RWPE1 (cell line): ENCODE data around the gene POU6F2.
A peak's percentile ranks its signal among the peaks of the same experiment; 100 is the strongest.

ENCODE experiments used
- CTCF ChIA-PET: fragments of 350-600 bp; sonication (Branson Sonifier 250); formaldehyde crosslinking; extraction: SDS; loops from one replicate; lab custom pipeline; 2021; lab: Yijun Ruan, JAX
- POLR2A ChIA-PET: fragments of 400-600 bp; formaldehyde crosslinking; extraction: SDS; loops from one replicate; lab custom pipeline; 2020; ENCODE audit warnings: antibody characterized with exemption; ENCODE audit not compliant: low non-redundant PET; lab: Yijun Ruan, JAX
- DNase-seq: peaks from one replicate; pipeline ENCODE4 v3.0.0; 2012; ENCODE audit warnings: low spot score
- H3K27ac ChIP-seq: fragments of 450-650 bp; 2 replicates; pipeline ENCODE4 v1.5.1; 2017
- TF ChIP-seq, protein P1 (sequence below): fragments of 450-650 bp; conservative IDR thresholded peaks from 2 replicates; pipeline ENCODE4 v1.5.1; 2017; ENCODE audit warnings: low read depth, mild to moderate bottlenecking

The POU6F2 gene

DNA sequence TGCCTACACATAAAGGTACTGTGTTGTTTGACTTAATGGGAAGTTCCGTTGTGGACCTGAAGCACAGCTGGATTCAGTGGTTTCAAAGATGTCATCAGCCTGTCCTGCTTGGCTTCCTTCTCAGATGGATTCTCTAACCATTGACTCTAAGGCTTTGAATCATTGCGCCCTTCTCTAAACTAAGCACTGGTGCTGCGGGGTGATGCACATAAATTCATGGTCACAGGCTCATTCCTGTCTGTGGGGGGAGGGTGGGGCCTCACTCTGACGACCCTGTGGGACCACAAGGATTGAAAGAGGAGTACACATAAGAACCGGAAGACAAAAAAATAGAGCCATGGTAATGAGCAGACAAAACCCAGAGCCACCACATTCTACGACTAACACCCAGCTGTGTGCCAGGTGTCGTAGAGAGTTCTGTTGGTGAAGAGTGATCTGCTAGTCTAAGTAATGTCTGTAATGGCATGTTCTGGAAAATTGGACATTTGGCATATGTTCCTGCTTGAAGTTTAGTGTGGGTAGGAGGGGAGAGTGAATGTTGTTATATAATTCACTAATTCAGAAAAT lies 491.2 kb downstream of the POU6F2 start:
- DNase-seq = no peak
- no peak overlapping the region for H3K27ac ChIP-seq
- TF ChIP-seq, protein P1, sequence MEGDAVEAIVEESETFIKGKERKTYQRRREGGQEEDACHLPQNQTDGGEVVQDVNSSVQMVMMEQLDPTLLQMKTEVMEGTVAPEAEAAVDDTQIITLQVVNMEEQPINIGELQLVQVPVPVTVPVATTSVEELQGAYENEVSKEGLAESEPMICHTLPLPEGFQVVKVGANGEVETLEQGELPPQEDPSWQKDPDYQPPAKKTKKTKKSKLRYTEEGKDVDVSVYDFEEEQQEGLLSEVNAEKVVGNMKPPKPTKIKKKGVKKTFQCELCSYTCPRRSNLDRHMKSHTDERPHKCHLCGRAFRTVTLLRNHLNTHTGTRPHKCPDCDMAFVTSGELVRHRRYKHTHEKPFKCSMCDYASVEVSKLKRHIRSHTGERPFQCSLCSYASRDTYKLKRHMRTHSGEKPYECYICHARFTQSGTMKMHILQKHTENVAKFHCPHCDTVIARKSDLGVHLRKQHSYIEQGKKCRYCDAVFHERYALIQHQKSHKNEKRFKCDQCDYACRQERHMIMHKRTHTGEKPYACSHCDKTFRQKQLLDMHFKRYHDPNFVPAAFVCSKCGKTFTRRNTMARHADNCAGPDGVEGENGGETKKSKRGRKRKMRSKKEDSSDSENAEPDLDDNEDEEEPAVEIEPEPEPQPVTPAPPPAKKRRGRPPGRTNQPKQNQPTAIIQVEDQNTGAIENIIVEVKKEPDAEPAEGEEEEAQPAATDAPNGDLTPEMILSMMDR = no peak
- CTCF ChIA-PET = interaction anchor here (0.6 to 1.2 kb wide), 6 partner anchors 15 to 218 kb away, joined by 3 to 7 read pairs (median 3); no protein-coding TSS in a partner anchor
- POLR2A ChIA-PET = no interaction called here

DNA sequence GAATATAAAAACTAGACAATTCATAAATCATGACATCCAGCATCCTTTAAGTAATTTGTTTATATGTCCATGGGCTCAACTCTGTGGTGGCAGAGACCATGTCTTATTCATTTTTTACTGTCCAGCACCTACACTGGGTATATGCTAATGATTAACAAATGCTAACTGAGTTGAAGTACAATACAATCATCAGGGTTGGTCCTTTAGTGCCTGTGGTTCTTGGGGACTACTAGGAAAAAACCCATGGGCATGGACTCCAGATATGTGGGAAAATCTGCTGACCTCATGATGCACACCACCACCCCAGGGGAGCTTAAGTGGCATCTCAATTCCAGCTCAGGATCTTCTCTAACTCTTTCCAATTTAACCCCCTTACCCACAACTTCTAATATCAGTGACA lies 503.2 kb downstream of the POU6F2 start:
- ChIA-PET POLR2A (no interaction called here), CTCF (no interaction called here)
- DNase-seq = no peak
- H3K27ac ChIP-seq = no peak overlapping the region
- TF ChIP-seq, protein P1 = no peak

DNA sequence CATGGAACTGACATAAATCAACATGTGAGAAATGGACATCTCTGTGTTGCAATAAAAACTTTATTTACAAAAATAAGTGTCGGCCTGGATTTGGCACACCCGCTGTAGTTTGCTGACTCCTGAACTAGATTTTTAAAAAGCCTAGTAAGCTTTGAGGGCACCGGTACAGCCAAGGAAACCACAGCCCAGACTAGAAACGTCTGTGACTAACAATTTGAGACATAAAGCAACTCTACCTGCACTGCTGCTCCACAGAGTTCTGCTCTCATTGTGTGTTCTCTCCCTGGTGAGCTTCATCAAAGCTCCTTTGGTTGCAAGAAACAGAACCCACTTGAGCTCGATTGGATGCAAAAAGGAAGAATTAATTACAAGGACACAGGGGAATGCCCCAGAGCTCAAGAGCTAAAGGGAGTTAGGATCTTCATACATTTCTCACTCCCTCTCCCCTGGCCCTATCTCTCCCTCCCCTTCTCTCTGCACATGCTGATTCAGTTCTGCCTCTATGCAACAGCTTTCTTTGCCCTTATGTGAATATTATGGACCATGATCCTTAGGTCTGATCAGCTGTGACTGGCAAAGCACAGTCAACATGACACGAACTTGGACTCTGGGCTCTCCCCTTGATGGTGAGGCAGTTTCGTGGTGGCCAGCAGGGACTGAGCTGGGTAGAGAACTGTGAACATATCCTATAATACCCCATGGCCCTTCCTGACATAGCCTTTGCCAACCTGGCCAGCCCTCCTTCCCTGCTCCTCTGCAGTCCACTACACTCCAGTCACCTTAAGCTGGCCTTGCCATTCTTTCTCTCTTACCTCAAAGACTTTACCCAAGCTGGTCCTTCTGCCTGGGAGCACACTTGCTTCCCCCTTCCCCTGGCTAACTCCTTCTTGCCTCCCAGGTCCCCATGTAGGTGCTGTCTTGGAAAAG lies 511.0 kb downstream of the POU6F2 start:
- POLR2A ChIA-PET = no interaction called here
- no peak overlapping the region for H3K27ac ChIP-seq
- TF ChIP-seq, protein P1 = no peak
- no peak for DNase-seq
- CTCF ChIA-PET = interaction anchor here (0.7 kb wide), 1 partner anchor 1381 kb away, joined by 3 read pairs; no protein-coding TSS in a partner anchor

DNA sequence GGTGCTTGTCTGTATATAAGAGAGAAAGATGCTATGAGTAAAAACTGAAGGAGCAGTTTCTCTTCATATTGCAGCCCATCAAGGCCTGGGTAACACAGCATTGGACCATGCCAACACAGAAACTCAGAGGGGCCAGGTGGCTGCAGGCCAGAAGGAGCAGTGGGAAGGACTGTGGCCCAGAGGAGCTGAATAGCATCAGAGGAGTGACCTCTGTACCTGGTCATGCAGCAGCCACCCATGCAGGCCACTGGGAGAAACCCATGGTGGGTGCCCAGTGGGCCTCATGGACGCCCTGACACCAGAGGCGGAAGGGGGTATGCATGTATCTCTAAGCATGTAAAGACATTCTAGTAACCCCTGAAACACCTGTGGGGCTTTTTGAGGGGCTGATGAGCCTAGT lies 512.6 kb downstream of the POU6F2 start:
- no peak overlapping the region for H3K27ac ChIP-seq
- ChIA-PET POLR2A (no interaction called here), CTCF (no interaction called here)
- DNase-seq = no peak
- TF ChIP-seq, protein P1 = no peak

DNA sequence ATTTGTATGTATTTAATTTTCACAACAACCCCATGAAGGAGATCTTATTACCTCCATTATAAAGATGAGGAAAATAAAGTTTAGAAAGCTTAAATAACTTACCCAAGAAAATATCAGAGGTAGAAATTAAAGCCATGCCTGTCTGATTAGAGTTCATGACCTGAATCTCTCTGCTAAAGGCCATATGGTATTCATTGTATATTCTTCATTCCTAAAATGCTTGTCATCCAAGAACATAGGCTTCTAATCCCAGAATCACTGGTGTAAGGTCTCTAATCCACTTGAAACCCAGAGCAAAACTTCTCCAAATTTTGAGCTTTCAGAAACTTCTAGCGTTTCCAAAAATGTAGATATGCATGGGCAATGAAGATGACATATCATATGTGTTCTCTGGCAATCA lies 516.2 kb downstream of the POU6F2 start:
- no peak overlapping the region for H3K27ac ChIP-seq
- DNase-seq = no peak
- POLR2A ChIA-PET = no interaction called here
- CTCF ChIA-PET = interaction anchor here (0.6 kb wide), 2 partner anchors 19 to 203 kb away, joined by 3 read pairs; no protein-coding TSS in a partner anchor
- TF ChIP-seq, protein P1 = 0 out of 2 replicates have a peak, but pooled peaks have one; percentile 2

DNA sequence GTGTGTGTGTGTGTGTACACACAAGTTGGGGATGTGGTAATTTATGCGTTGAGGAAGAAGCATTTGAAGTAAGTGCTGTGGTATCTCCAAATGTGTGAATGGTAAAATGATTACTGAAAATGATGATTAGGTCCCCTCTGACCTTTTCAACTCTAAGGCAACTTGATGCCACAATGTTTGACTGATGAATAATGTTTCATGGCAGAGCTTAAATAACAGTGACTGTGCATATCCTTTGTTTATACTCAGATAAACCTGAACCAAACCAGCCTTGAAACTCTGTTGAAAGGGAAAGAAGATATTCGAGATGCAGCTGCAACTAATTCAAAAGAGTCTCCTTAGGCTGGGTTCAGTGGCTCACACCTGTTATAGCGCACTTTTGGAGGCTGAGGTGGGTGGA lies 523.6 kb downstream of the POU6F2 start:
- DNase-seq = no peak
- no peak overlapping the region for H3K27ac ChIP-seq
- ChIA-PET CTCF (no interaction called here), POLR2A (no interaction called here)
- TF ChIP-seq, protein P1 = no peak
